ENCODE data around the gene UBE2F.
"Not testable (repeated sequence)": the region's sequence is repeated elsewhere in the genome, so short reads cannot be mapped to it uniquely, and the experiment has no call there.

Gene UBE2F

DNA sequence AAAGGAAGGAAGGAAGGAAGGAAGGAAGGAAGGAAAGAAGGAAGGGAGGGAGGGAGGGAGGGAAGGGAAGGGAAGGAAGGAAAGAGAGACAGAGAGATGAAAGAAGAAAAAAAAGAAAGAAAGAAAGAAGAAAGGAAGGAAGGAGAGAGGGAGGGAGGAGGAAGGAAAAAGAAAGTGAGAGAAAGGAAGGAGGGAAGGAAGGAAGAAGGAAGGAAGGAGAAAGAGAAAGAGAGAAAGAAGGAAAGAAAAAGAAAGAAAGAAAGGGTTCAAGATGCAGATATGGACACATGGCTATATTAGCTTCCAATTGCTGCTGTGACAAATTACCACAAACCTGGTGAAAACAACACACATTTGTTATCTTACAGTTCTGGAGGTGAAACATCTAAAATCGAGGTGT is 20.4 kb upstream of the UBE2F start:
- H3K4me1 ChIP-seq (ENCODE audit: control insufficient read depth, insufficient read depth, low read length, poor library complexity, severe bottlenecking), result no peaks in the 10 kb centered on the region
- WGBS, 2 experiments (ENCODE audit: insufficient coverage in 2 of 2), result 50 to 82% methylated on average over 1 of the region's 1 CpG

DNA sequence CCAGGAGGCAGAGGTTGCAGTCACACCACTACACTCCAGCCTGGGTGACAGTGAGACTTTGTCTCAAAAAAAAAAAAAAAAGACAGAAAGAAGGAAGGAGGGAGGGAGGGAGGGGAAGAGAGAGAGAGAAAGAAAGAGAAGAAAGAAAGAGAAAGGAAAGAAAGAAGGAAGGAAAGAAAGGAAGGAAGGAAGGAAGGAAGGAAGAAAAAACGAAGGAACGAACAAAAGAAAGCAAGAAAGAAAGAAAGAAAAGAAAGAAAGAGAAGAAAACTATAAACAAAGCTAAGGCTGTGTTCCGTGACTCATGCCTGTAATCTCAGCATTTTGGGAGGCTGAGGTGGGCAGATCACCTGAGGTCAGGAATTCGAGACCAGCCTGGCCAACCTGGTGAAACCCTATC is 15.5 kb upstream of the UBE2F start:
- not testable (repeated sequence) for H3K36me3 ChIP-seq (ENCODE audit: control insufficient read depth, insufficient read depth, low read length); H3K4me3 ChIP-seq (ENCODE audit: extremely low read depth, insufficient read depth, low read length, poor library complexity, severe bottlenecking); H3K4me1 ChIP-seq (ENCODE audit: control insufficient read depth, insufficient read depth, low read length, poor library complexity, severe bottlenecking); H3K9me3 ChIP-seq (ENCODE audit: control insufficient read depth, low read length); H3K27ac ChIP-seq (ENCODE audit: low read depth, low read length, severe bottlenecking)
- 89 to 95% methylated on average over 3 to 4 of the region's 4 CpGs for WGBS, 2 experiments (ENCODE audit: insufficient coverage in 2 of 2)

More for the DNA sequence above, 20.4 kb upstream of the UBE2F start:
- Histone ChIP-seq H3K27ac (ENCODE audit: low read depth, low read length, severe bottlenecking) (no peak overlapping the region), H3K36me3 (ENCODE audit: control insufficient read depth, insufficient read depth, low read length) (no peaks in the 10 kb centered on the region), H3K4me3 (ENCODE audit: extremely low read depth, insufficient read depth, low read length, poor library complexity, severe bottlenecking) (no peak overlapping the region), H3K9me3 (ENCODE audit: control insufficient read depth, low read length) (peaks cover 16% of the 10 kb centered on the region)

DNA sequence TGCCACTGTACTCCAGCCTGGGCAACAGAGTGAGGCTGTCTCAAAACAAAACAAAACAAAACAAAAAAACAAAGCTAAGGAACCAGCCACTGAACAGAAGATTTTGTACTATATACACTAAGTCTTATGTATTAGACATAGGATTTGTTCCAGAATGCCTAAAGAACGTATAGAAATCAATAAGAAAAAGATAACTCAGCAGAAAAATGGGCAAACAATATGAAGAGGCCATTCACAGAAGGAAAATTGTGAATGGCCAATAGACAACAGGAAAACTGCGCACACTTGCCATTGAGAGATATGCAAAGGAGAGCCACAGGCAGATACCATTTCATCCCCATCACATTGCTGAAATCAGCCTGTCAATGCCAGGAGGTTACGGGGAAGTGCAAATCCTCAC is 14.9 kb upstream of the UBE2F start:
- H3K4me3 ChIP-seq (ENCODE audit: extremely low read depth, insufficient read depth, low read length, poor library complexity, severe bottlenecking), result no peak overlapping the region
- H3K9me3 ChIP-seq (ENCODE audit: control insufficient read depth, low read length), result no peaks in the 10 kb centered on the region
- no peaks in the 10 kb centered on the region for H3K4me1 ChIP-seq (ENCODE audit: control insufficient read depth, insufficient read depth, low read length, poor library complexity, severe bottlenecking)
- no peak overlapping the region for H3K27ac ChIP-seq (ENCODE audit: low read depth, low read length, severe bottlenecking)
- WGBS, 2 experiments (ENCODE audit: insufficient coverage in 2 of 2), result no CpG with 5 or more reads among the region's 3 CpGs
- no peaks in the 10 kb centered on the region for H3K36me3 ChIP-seq (ENCODE audit: control insufficient read depth, insufficient read depth, low read length)

DNA sequence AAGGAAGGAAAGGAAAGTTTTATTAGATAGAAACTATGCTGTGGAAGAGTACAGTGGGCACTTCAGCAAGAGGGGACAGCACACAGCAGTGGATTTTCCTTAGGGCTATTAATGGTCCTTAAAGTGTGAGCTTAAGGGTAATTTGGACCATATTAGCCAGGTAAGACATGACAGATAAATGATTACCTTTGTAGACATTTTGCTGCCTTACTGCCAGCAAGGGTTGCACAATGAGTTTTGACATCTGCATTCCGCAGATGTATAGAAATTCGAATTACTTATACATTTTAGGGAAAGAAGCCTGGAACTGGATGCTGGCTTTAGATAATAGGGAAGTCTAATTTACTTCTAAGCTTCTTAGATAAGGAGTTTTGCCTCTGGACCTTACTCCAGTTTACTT is 14.0 kb upstream of the UBE2F start:
- no peaks in the 10 kb centered on the region for H3K36me3 ChIP-seq (ENCODE audit: control insufficient read depth, insufficient read depth, low read length)
- H3K4me3 ChIP-seq (ENCODE audit: extremely low read depth, insufficient read depth, low read length, poor library complexity, severe bottlenecking), result no peak overlapping the region
- no peaks in the 10 kb centered on the region for H3K4me1 ChIP-seq (ENCODE audit: control insufficient read depth, insufficient read depth, low read length, poor library complexity, severe bottlenecking)
- no peak overlapping the region for H3K27ac ChIP-seq (ENCODE audit: low read depth, low read length, severe bottlenecking)
- H3K9me3 ChIP-seq (ENCODE audit: control insufficient read depth, low read length), result no peaks in the 10 kb centered on the region
- 100% methylated on average over 1 of the region's 2 CpGs; no CpG with 5 or more reads in 1 of the 2 experiments for WGBS, 2 experiments (ENCODE audit: insufficient coverage in 2 of 2)

DNA sequence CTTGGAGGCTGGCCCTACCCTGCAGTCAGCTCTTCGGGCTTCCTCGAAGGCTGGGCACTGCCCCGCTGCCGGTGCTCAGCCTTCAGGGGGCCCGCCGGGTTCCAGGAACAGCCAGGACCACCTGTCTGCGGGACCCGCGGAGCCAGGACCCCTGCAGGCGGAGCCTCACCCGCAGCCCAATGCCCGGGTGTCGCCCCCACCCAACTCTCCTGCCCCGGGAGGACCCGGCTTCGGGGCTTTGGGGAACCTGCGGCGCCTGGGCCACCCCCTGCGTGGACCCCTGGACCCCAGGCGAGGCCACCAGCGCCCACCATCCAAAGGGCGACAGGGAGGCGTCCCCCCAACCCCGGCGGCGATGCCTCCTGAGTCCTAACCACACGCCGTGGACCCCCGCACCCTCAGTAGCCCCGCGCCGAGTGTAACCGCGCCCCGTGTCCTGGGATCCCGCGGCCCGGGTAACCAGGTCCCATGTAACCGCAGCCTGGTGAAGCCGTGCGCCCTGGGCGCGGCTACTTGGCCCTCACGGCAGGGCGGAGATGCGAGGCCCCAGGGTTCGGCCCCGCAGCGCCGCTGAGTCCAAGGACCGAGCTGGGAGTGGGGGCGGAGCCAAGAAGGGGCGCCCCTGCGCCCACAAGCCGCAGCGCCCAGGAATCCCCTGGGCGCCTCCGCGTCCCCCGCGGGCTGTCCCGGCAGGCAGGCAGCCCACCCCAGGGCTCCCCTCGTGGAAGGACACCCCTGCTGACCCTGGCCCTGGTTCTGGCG is 11.0 kb upstream of the UBE2F start:
- H3K27ac ChIP-seq (ENCODE audit: low read depth, low read length, severe bottlenecking), result no peak overlapping the region
- 17 to 20% methylated on average over 43 to 52 of the region's 64 CpGs for WGBS, 2 experiments (ENCODE audit: insufficient coverage in 2 of 2)
- H3K36me3 ChIP-seq (ENCODE audit: control insufficient read depth, insufficient read depth, low read length), result no peaks in the 10 kb centered on the region
- no peaks in the 10 kb centered on the region for H3K9me3 ChIP-seq (ENCODE audit: control insufficient read depth, low read length)
- H3K4me3 ChIP-seq (ENCODE audit: extremely low read depth, insufficient read depth, low read length, poor library complexity, severe bottlenecking), result peak overlapping the region; percentile 26
- H3K4me1 ChIP-seq (ENCODE audit: control insufficient read depth, insufficient read depth, low read length, poor library complexity, severe bottlenecking), result no peaks in the 10 kb centered on the region

DNA sequence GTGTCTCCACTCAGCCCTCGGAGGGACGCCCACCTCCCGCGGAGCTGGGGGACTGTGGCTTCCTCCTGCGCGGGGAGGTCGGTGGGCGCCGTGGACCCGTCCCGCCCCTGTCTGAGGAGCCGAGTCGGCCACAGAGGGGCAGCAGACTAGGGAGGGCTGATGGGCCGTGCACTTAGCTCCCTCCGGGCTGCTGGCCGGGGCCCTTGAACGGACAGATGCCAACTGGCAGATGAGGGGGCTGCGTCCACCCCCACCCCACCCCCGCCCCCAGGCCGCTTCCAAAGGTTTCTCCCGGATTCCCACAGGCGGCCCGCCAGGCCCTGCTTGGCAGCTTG is 10.4 kb upstream of the UBE2F start:
- 5 to 11% methylated on average over 12 to 15 of the region's 23 CpGs for WGBS, 2 experiments (ENCODE audit: insufficient coverage in 2 of 2)
- Histone ChIP-seq H3K36me3 (ENCODE audit: control insufficient read depth, insufficient read depth, low read length) (no peaks in the 10 kb centered on the region), H3K9me3 (ENCODE audit: control insufficient read depth, low read length) (no peaks in the 10 kb centered on the region), H3K4me3 (ENCODE audit: extremely low read depth, insufficient read depth, low read length, poor library complexity, severe bottlenecking) (peak overlapping the region; percentile 26), H3K27ac (ENCODE audit: low read depth, low read length, severe bottlenecking) (no peak overlapping the region), H3K4me1 (ENCODE audit: control insufficient read depth, insufficient read depth, low read length, poor library complexity, severe bottlenecking) (no peaks in the 10 kb centered on the region)

DNA sequence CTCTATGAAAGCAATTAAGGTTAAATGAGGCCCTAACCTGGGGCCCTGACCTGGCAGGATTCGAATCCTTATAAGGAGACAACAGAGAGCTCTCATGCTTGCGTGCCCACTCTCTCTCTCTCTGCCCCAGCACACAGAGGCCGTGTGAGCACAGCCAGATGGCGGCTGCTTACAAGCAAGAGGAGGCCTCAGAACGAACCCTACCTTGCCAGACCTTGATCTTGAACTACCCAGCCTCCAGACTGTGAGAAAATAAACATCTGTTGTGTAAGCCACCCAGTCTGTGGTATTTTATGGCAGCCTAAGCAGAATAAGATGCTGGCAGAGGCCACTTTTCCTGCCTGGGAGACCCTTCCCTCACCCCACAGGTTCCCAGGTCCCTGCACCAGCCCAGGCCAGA is 5.2 kb upstream of the UBE2F start:
- Histone ChIP-seq H3K36me3 (ENCODE audit: control insufficient read depth, insufficient read depth, low read length) (no peaks in the 10 kb centered on the region), H3K27ac (ENCODE audit: low read depth, low read length, severe bottlenecking) (no peak overlapping the region), H3K4me1 (ENCODE audit: control insufficient read depth, insufficient read depth, low read length, poor library complexity, severe bottlenecking) (no peaks in the 10 kb centered on the region), H3K4me3 (ENCODE audit: extremely low read depth, insufficient read depth, low read length, poor library complexity, severe bottlenecking) (no peak overlapping the region), H3K9me3 (ENCODE audit: control insufficient read depth, low read length) (peaks cover 16% of the 10 kb centered on the region)
- WGBS, 2 experiments (ENCODE audit: insufficient coverage in 2 of 2), result 80% methylated on average over 4 of the region's 5 CpGs; no CpG with 5 or more reads in 1 of the 2 experiments

DNA sequence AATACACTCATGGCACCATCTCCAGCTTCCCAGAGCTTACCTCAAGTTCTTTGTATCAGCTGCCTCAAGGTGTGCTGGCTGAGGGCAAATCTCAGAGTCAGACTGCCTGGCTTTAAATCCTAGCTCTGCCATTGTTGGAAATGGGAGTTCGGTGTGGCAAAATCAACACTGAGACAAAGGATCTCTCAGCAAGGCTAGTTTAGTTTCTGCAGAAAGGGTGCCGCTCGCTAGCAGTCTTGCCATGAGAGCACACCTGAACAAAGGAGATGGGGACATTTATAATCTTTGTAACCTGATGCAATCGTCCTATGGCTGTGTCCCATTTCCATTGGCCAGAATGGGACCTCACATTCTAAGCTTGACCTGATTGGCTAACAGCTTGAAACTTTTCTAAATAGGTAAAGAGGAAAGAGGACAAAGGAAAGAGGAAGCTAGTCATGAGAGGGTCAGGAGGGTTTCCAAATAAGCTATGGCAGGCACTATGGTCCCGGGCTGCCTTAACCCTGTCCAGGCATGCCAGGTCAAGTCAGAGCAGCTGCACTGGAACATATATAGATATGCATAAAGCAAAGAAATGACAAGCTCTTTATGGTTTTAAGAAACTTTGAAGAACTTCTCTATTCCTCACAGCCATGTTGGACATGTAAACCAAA is 4.3 kb upstream of the UBE2F start:
- Histone ChIP-seq H3K4me3 (ENCODE audit: extremely low read depth, insufficient read depth, low read length, poor library complexity, severe bottlenecking) (no peak overlapping the region), H3K27ac (ENCODE audit: low read depth, low read length, severe bottlenecking) (no peak overlapping the region), H3K4me1 (ENCODE audit: control insufficient read depth, insufficient read depth, low read length, poor library complexity, severe bottlenecking) (no peaks in the 10 kb centered on the region), H3K36me3 (ENCODE audit: control insufficient read depth, insufficient read depth, low read length) (no peaks in the 10 kb centered on the region), H3K9me3 (ENCODE audit: control insufficient read depth, low read length) (peaks cover 16% of the 10 kb centered on the region)
- 79 to 80% methylated on average over 4 to 5 of the region's 5 CpGs for WGBS, 2 experiments (ENCODE audit: insufficient coverage in 2 of 2)

DNA sequence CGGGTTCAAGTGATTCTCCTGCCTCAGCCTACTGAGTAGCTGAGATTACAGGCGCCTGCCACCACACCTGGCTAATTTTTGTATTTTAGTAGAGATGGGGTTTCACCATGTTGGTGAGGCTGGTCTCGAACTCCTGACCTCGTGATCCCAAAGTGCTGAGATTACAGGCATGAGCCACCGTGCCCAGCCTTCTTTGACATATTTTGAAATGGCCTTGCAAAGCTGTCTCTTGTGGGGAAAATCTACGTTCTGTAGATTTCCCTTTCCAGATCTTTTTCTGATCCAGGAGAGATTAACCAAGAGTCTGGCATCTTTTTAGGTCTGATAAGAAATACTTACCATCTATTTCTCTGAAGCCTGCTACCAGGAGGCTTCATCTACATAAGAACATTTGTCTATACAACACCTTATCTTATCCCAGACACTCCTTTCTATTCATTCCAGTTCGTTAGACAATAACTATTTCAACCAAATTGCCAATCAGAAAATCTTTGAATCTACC is 3.3 kb upstream of the UBE2F start:
- not testable (repeated sequence) for H3K36me3 ChIP-seq (ENCODE audit: control insufficient read depth, insufficient read depth, low read length); H3K27ac ChIP-seq (ENCODE audit: low read depth, low read length, severe bottlenecking); H3K4me1 ChIP-seq (ENCODE audit: control insufficient read depth, insufficient read depth, low read length, poor library complexity, severe bottlenecking); H3K4me3 ChIP-seq (ENCODE audit: extremely low read depth, insufficient read depth, low read length, poor library complexity, severe bottlenecking)
- H3K9me3 ChIP-seq (ENCODE audit: control insufficient read depth, low read length), result peaks cover 16% of the 10 kb centered on the region
- 86 to 87% methylated on average over 6 to 7 of the region's 7 CpGs for WGBS, 2 experiments (ENCODE audit: insufficient coverage in 2 of 2)

DNA sequence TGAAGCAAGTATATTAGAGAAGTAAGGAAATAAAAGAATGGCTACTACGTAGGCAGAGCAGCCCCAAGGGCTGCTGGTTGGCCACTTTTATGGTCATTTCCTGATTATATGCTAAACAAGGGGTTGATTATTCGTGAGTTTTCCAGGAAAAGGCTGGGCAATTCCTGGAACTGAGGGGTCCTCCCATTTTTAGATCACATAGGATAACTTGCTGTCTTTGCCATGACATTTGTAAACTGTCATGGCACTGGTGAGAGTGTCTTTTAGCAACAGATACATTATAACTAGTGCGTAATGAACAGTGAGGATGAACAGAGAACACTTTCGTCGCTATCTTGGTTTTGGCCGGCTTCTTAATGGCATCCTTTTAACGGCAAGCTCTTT is 2.6 kb upstream of the UBE2F start:
- 86 to 91% methylated on average over 7 of the region's 7 CpGs for WGBS, 2 experiments (ENCODE audit: insufficient coverage in 2 of 2)

More for the DNA sequence above, 2.6 kb upstream of the UBE2F start:
- H3K4me1 ChIP-seq (ENCODE audit: control insufficient read depth, insufficient read depth, low read length, poor library complexity, severe bottlenecking), result peaks cover 7% of the 10 kb centered on the region
- H3K27ac ChIP-seq (ENCODE audit: low read depth, low read length, severe bottlenecking), result no peak overlapping the region
- peaks cover 16% of the 10 kb centered on the region for H3K9me3 ChIP-seq (ENCODE audit: control insufficient read depth, low read length)
- no peak overlapping the region for H3K4me3 ChIP-seq (ENCODE audit: extremely low read depth, insufficient read depth, low read length, poor library complexity, severe bottlenecking)
- H3K36me3 ChIP-seq (ENCODE audit: control insufficient read depth, insufficient read depth, low read length), result no peaks in the 10 kb centered on the region
